ENCODE data around the gene NLK. TPM values are rescaled to one million over a fixed set of nuclear protein-coding genes. Genes with fewer than 3 reads are reported as not detected.

Gene NLK
- total and polyA plus RNA-seq, 2 donors, result 18.8 to 23.5 TPM

GRCh38 chr17:28124962-28125361 lies 82.5 kb downstream of the NLK start:
- Histone ChIP-seq H3K27ac (ENCODE audit: low read depth in 1 of 2, low read length in 1 of 2) (no peak overlapping the region), H3K4me3 (ENCODE audit: low read length in 2 of 2) (no peak overlapping the region), H3K27me3 (ENCODE audit: control insufficient read depth in 2 of 2, insufficient read depth in 1 of 2, low read length in 1 of 2) (no peaks in the 10 kb centered on the region), H3K36me3 (ENCODE audit: control insufficient read depth in 2 of 2, insufficient read depth in 2 of 2, low read length in 1 of 2) (peaks cover 0 to 7% of the 10 kb centered on the region in 2 donors), H3K4me1 (ENCODE audit: control insufficient read depth in 2 of 2, insufficient read depth in 2 of 2, low read length in 2 of 2) (no peaks in the 10 kb centered on the region), H3K9me3 (ENCODE audit: control insufficient read depth in 2 of 2, insufficient read depth in 1 of 2, low read length in 1 of 2) (no peaks in the 10 kb centered on the region)
- no peak for DNase-seq (ENCODE audit: low read depth in 6 of 9, low spot score in 9 of 9)
- 100% methylated on average over 1 of the region's 1 CpG for WGBS

- no peak for DNase-seq (ENCODE audit: low read depth in 6 of 9, low spot score in 9 of 9)
- H3K9me3 ChIP-seq (ENCODE audit: control insufficient read depth in 2 of 2, insufficient read depth in 1 of 2, low read length in 1 of 2), result no peaks in the 10 kb centered on the region
- H3K36me3 ChIP-seq (ENCODE audit: control insufficient read depth in 2 of 2, insufficient read depth in 2 of 2, low read length in 1 of 2), result peaks cover 0 to 7% of the 10 kb centered on the region in 2 donors
- H3K4me1 ChIP-seq (ENCODE audit: control insufficient read depth in 2 of 2, insufficient read depth in 2 of 2, low read length in 2 of 2), result no peaks in the 10 kb centered on the region
- no peak overlapping the region for H3K4me3 ChIP-seq (ENCODE audit: low read length in 2 of 2)
- no peaks in the 10 kb centered on the region for H3K27me3 ChIP-seq (ENCODE audit: control insufficient read depth in 2 of 2, insufficient read depth in 1 of 2, low read length in 1 of 2)
- no peak overlapping the region for H3K27ac ChIP-seq (ENCODE audit: low read depth in 1 of 2, low read length in 1 of 2)
- 93% methylated on average over 4 of the region's 4 CpGs for WGBS
Observed at GRCh38 chr17:28125526-28126378, 83.3 kb downstream of the NLK start.

GRCh38 chr17:28127196-28127595 lies 84.7 kb downstream of the NLK start:
- 97% methylated on average over 1 of the region's 1 CpG for WGBS
- H3K4me1 ChIP-seq (ENCODE audit: control insufficient read depth in 2 of 2, insufficient read depth in 2 of 2, low read length in 2 of 2), result no peaks in the 10 kb centered on the region
- no peak for DNase-seq (ENCODE audit: low read depth in 6 of 9, low spot score in 9 of 9)
- no peaks in the 10 kb centered on the region for H3K27me3 ChIP-seq (ENCODE audit: control insufficient read depth in 2 of 2, insufficient read depth in 1 of 2, low read length in 1 of 2)
- H3K9me3 ChIP-seq (ENCODE audit: control insufficient read depth in 2 of 2, insufficient read depth in 1 of 2, low read length in 1 of 2), result no peaks in the 10 kb centered on the region
- peaks cover 0 to 7% of the 10 kb centered on the region in 2 donors for H3K36me3 ChIP-seq (ENCODE audit: control insufficient read depth in 2 of 2, insufficient read depth in 2 of 2, low read length in 1 of 2)
- H3K27ac ChIP-seq (ENCODE audit: low read depth in 1 of 2, low read length in 1 of 2), result no peak overlapping the region
- H3K4me3 ChIP-seq (ENCODE audit: low read length in 2 of 2), result no peak overlapping the region

GRCh38 chr17:28128779-28129178 lies 86.3 kb downstream of the NLK start:
- no peaks in the 10 kb centered on the region for H3K27me3 ChIP-seq (ENCODE audit: control insufficient read depth in 2 of 2, insufficient read depth in 1 of 2, low read length in 1 of 2)

GRCh38 chr17:28130472-28130871 lies 88.0 kb downstream of the NLK start:
- Histone ChIP-seq H3K36me3 (ENCODE audit: control insufficient read depth in 2 of 2, insufficient read depth in 2 of 2, low read length in 1 of 2) (peaks cover 0 to 17% of the 10 kb centered on the region in 2 donors), H3K27me3 (ENCODE audit: control insufficient read depth in 2 of 2, insufficient read depth in 1 of 2, low read length in 1 of 2) (no peaks in the 10 kb centered on the region)

More at GRCh38 chr17:28128779-28129178, 86.3 kb downstream of the NLK start:
- H3K9me3 ChIP-seq (ENCODE audit: control insufficient read depth in 2 of 2, insufficient read depth in 1 of 2, low read length in 1 of 2), result no peaks in the 10 kb centered on the region
- WGBS, result 98% methylated on average over 1 of the region's 1 CpG
- H3K36me3 ChIP-seq (ENCODE audit: control insufficient read depth in 2 of 2, insufficient read depth in 2 of 2, low read length in 1 of 2), result peaks cover 0 to 13% of the 10 kb centered on the region in 2 donors
- no peaks in the 10 kb centered on the region for H3K4me1 ChIP-seq (ENCODE audit: control insufficient read depth in 2 of 2, insufficient read depth in 2 of 2, low read length in 2 of 2)
- H3K27ac ChIP-seq (ENCODE audit: low read depth in 1 of 2, low read length in 1 of 2), result no peak overlapping the region
- no peak for DNase-seq (ENCODE audit: low read depth in 6 of 9, low spot score in 9 of 9)
- no peak overlapping the region for H3K4me3 ChIP-seq (ENCODE audit: low read length in 2 of 2)

GRCh38 chr17:28131599-28131998 lies 89.1 kb downstream of the NLK start:
- Histone ChIP-seq H3K36me3 (ENCODE audit: control insufficient read depth in 2 of 2, insufficient read depth in 2 of 2, low read length in 1 of 2) (peaks cover 0 to 17% of the 10 kb centered on the region in 2 donors), H3K27ac (ENCODE audit: low read depth in 1 of 2, low read length in 1 of 2) (no peak overlapping the region), H3K4me3 (ENCODE audit: low read length in 2 of 2) (no peak overlapping the region), H3K9me3 (ENCODE audit: control insufficient read depth in 2 of 2, insufficient read depth in 1 of 2, low read length in 1 of 2) (no peaks in the 10 kb centered on the region), H3K27me3 (ENCODE audit: control insufficient read depth in 2 of 2, insufficient read depth in 1 of 2, low read length in 1 of 2) (no peaks in the 10 kb centered on the region), H3K4me1 (ENCODE audit: control insufficient read depth in 2 of 2, insufficient read depth in 2 of 2, low read length in 2 of 2) (no peaks in the 10 kb centered on the region)
- 96% methylated on average over 4 of the region's 4 CpGs for WGBS
- no peak for DNase-seq (ENCODE audit: low read depth in 6 of 9, low spot score in 9 of 9)

More at GRCh38 chr17:28130472-28130871, 88.0 kb downstream of the NLK start:
- Histone ChIP-seq H3K4me1 (ENCODE audit: control insufficient read depth in 2 of 2, insufficient read depth in 2 of 2, low read length in 2 of 2) (no peaks in the 10 kb centered on the region), H3K9me3 (ENCODE audit: control insufficient read depth in 2 of 2, insufficient read depth in 1 of 2, low read length in 1 of 2) (no peaks in the 10 kb centered on the region), H3K27ac (ENCODE audit: low read depth in 1 of 2, low read length in 1 of 2) (no peak overlapping the region), H3K4me3 (ENCODE audit: low read length in 2 of 2) (no peak overlapping the region)
- DNase-seq (ENCODE audit: low read depth in 6 of 9, low spot score in 9 of 9), result no peak
- WGBS, result 94% methylated on average over 2 of the region's 2 CpGs

GRCh38 chr17:28133562-28133970 lies 91.1 kb downstream of the NLK start:
- no peak for DNase-seq (ENCODE audit: low read depth in 6 of 9, low spot score in 9 of 9)
- Histone ChIP-seq H3K4me3 (ENCODE audit: low read length in 2 of 2) (no peak overlapping the region), H3K4me1 (ENCODE audit: control insufficient read depth in 2 of 2, insufficient read depth in 2 of 2, low read length in 2 of 2) (no peaks in the 10 kb centered on the region), H3K9me3 (ENCODE audit: control insufficient read depth in 2 of 2, insufficient read depth in 1 of 2, low read length in 1 of 2) (no peaks in the 10 kb centered on the region), H3K27ac (ENCODE audit: low read depth in 1 of 2, low read length in 1 of 2) (no peak overlapping the region), H3K36me3 (ENCODE audit: control insufficient read depth in 2 of 2, insufficient read depth in 2 of 2, low read length in 1 of 2) (peaks cover 0 to 17% of the 10 kb centered on the region in 2 donors), H3K27me3 (ENCODE audit: control insufficient read depth in 2 of 2, insufficient read depth in 1 of 2, low read length in 1 of 2) (no peaks in the 10 kb centered on the region)

GRCh38 chr17:28136923-28137322 lies 94.4 kb downstream of the NLK start:
- H3K4me3 ChIP-seq (ENCODE audit: low read length in 2 of 2), result no peak overlapping the region
- no peaks in the 10 kb centered on the region for H3K4me1 ChIP-seq (ENCODE audit: control insufficient read depth in 2 of 2, insufficient read depth in 2 of 2, low read length in 2 of 2)
- H3K27me3 ChIP-seq (ENCODE audit: control insufficient read depth in 2 of 2, insufficient read depth in 1 of 2, low read length in 1 of 2), result no peaks in the 10 kb centered on the region
- over 99% methylated on average over 3 of the region's 3 CpGs for WGBS
- DNase-seq (ENCODE audit: low read depth in 6 of 9, low spot score in 9 of 9), result no peak
- peaks cover 0 to 17% of the 10 kb centered on the region in 2 donors for H3K36me3 ChIP-seq (ENCODE audit: control insufficient read depth in 2 of 2, insufficient read depth in 2 of 2, low read length in 1 of 2)
- H3K9me3 ChIP-seq (ENCODE audit: control insufficient read depth in 2 of 2, insufficient read depth in 1 of 2, low read length in 1 of 2), result no peaks in the 10 kb centered on the region
- H3K27ac ChIP-seq (ENCODE audit: low read depth in 1 of 2, low read length in 1 of 2), result no peak overlapping the region

GRCh38 chr17:28139822-28140221 lies 97.3 kb downstream of the NLK start:
- no peak overlapping the region for H3K4me3 ChIP-seq (ENCODE audit: low read length in 2 of 2)
- no peaks in the 10 kb centered on the region for H3K36me3 ChIP-seq (ENCODE audit: control insufficient read depth in 2 of 2, insufficient read depth in 2 of 2, low read length in 1 of 2)
- 96% methylated on average over 1 of the region's 1 CpG for WGBS
- DNase-seq (ENCODE audit: low read depth in 6 of 9, low spot score in 9 of 9), result no peak
- no peaks in the 10 kb centered on the region for H3K27me3 ChIP-seq (ENCODE audit: control insufficient read depth in 2 of 2, insufficient read depth in 1 of 2, low read length in 1 of 2)
- H3K4me1 ChIP-seq (ENCODE audit: control insufficient read depth in 2 of 2, insufficient read depth in 2 of 2, low read length in 2 of 2), result no peaks in the 10 kb centered on the region
- no peaks in the 10 kb centered on the region for H3K9me3 ChIP-seq (ENCODE audit: control insufficient read depth in 2 of 2, insufficient read depth in 1 of 2, low read length in 1 of 2)
- H3K27ac ChIP-seq (ENCODE audit: low read depth in 1 of 2, low read length in 1 of 2), result no peak overlapping the region

Data from thymus (tissue), 11 donors.